RWPE2 (cell line): Measurements from ENCODE around the gene DDX51.
A peak's percentile ranks its signal among the peaks of the same experiment; 100 is the strongest.

ENCODE experiments used
- ATAC-seq: fragments of 200-7000 bp; cut with Tn5 transposase; 3 replicates; pipeline ENCODE4 v1.9.1; 2021; ENCODE audit warnings: low read depth
- DNase-seq: peaks from one replicate; pipeline ENCODE4 v3.0.0-alpha.2; 2020; ENCODE audit warnings: low spot score
- H3K27ac ChIP-seq: fragments of 450-650 bp; 2 replicates; pipeline ENCODE4 v1.5.1; 2017; ENCODE audit warnings: mild to moderate bottlenecking; ENCODE audit not compliant: poor library complexity, severe bottlenecking
- H3K27me3 ChIP-seq: fragments of 250-450 bp; sonication (Bioruptor Pico); 2 replicates; pipeline ENCODE4 v1.5.1; 2021; ENCODE audit warnings: mild to moderate bottlenecking, moderate library complexity; ENCODE audit not compliant: insufficient read depth, poor library complexity, severe bottlenecking
- H3K36me3 ChIP-seq: fragments of 250-450 bp; sonication (Bioruptor Pico); 2 replicates; pipeline ENCODE4 v1.5.1; 2020; ENCODE audit warnings: low read depth, mild to moderate bottlenecking, moderate library complexity
- H3K4me1 ChIP-seq: fragments of 250-450 bp; sonication (Bioruptor Pico); 2 replicates; pipeline ENCODE4 v1.5.1; 2021; ENCODE audit warnings: mild to moderate bottlenecking, moderate library complexity; ENCODE audit not compliant: insufficient read depth, poor library complexity, severe bottlenecking
- H3K4me3 ChIP-seq: fragments of 250-450 bp; sonication (Bioruptor Pico); 2 replicates; pipeline ENCODE4 v1.5.1; 2021; ENCODE audit warnings: mild to moderate bottlenecking, moderate library complexity; ENCODE audit not compliant: severe bottlenecking
- H3K9me3 ChIP-seq: fragments of 250-450 bp; sonication (Bioruptor Pico); 2 replicates; pipeline ENCODE4 v1.5.1; 2021; ENCODE audit warnings: mild to moderate bottlenecking, moderate library complexity; ENCODE audit not compliant: severe bottlenecking
- TF ChIP-seq, protein P1 (sequence below): fragments of 450-650 bp; IDR thresholded peaks from one replicate; pipeline ENCODE4 v1.5.1; 2017; ENCODE audit warnings: mild to moderate bottlenecking, moderate library complexity; ENCODE audit not compliant: poor library complexity, severe bottlenecking

Gene DDX51

DNA sequence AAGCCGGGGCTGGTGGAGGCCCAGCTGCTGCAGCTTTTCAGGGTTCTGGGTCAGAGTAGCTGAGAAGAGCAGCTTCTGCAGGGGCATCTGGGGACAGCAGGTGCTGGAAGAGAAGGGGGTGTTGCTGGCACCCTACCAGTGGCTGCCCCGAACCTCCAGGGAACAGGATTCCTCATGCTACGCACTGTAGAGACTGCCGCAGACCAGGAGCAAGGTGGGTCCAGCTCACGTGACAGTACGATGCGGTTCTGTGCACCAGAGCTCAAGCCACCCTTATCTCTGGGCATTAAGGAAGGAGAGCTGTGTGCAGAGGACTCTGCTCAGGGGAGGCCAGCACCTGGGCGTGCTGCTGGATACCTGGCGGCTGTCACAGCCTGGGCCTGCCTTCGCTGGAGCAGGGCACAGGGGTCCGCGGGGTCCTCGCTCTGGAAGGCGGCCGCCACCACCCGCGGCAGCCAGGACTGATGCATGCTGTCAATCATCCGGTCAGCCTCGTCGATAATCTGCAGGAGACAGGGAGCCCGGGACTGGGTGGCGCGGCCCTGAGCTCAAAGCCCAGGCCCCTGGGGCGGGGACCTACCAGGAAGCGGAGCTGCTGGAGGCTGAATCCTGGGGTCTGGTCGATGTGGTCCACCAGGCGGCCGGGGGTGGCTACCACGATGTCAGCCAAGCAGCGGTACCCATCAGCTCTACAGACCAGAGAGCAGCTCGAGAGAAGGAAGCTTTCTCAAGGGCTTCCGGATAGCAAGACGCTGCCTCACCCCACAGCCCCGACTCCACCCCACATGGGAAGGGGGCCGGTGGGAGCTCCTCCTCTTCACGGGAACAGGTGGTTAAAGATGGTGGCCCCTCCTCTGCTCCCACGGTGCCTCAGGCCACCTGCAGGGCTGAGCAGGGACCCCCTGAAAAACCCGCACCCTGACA is 2.9 kb downstream of the DDX51 start:
- Histone ChIP-seq H3K27ac (no peak overlapping the region), H3K9me3 (no peaks in the 10 kb centered on the region), H3K27me3 (no peaks in the 10 kb centered on the region), H3K36me3 (peaks cover 42% of the 10 kb centered on the region), H3K4me1 (no peaks in the 10 kb centered on the region), H3K4me3 (no peak overlapping the region)
- TF ChIP-seq, protein P1, sequence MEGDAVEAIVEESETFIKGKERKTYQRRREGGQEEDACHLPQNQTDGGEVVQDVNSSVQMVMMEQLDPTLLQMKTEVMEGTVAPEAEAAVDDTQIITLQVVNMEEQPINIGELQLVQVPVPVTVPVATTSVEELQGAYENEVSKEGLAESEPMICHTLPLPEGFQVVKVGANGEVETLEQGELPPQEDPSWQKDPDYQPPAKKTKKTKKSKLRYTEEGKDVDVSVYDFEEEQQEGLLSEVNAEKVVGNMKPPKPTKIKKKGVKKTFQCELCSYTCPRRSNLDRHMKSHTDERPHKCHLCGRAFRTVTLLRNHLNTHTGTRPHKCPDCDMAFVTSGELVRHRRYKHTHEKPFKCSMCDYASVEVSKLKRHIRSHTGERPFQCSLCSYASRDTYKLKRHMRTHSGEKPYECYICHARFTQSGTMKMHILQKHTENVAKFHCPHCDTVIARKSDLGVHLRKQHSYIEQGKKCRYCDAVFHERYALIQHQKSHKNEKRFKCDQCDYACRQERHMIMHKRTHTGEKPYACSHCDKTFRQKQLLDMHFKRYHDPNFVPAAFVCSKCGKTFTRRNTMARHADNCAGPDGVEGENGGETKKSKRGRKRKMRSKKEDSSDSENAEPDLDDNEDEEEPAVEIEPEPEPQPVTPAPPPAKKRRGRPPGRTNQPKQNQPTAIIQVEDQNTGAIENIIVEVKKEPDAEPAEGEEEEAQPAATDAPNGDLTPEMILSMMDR: no peak
- DNase-seq (peak; percentile 61), ATAC-seq (no peak)

DNA sequence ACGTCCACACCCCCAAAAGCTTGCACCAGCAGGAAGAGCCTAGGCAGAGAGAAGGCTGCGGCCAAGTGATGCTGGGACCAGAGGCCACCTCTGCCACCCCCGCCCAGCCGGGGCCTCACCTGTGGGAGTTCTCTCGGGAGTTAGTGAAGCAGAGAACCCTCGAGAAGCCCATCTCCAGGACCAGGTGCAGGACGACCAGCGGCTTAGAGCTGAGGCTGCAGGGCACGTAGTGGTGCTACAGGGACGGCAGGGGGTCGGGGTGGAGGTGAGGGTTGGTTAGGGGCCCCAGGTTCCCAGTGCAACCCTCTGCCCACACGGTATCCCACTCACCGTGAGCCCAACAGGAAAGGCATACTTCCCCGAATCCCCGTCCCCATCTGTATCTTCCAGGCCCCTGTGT is 3.6 kb downstream of the DDX51 start:
- Histone ChIP-seq H3K27ac (no peak overlapping the region), H3K4me1 (no peaks in the 10 kb centered on the region), H3K4me3 (no peak overlapping the region), H3K27me3 (no peaks in the 10 kb centered on the region), H3K36me3 (peaks cover 37% of the 10 kb centered on the region), H3K9me3 (no peaks in the 10 kb centered on the region)
- no peak for DNase-seq
- TF ChIP-seq, protein P1: no peak
- no peak for ATAC-seq

DNA sequence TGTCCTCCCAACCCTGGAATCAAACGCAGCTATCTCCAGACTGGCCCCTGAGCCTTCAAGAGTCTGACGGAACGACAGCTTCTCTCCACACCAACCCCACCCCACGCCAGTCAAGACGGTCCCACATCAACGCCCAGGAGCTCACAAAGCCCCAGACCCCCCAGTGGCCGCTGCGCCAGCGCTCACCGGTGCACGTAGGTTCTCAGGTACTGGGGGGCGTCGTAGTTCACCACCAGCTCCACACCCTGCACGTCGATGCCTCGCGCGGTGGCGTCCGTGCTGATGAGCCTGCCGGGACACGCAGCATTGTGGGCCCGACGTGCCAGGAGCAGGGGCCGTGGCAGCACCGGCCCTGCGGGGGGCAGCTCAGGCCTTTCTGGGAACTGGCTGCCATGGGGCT is 4.2 kb downstream of the DDX51 start:
- TF ChIP-seq, protein P1: no peak
- H3K4me3 ChIP-seq: no peak overlapping the region
- H3K36me3 ChIP-seq: peaks cover 37% of the 10 kb centered on the region
- no peaks in the 10 kb centered on the region for H3K27me3 ChIP-seq
- ATAC-seq: no peak
- DNase-seq: no peak
- no peaks in the 10 kb centered on the region for H3K4me1 ChIP-seq
- H3K27ac ChIP-seq: no peak overlapping the region
- no peaks in the 10 kb centered on the region for H3K9me3 ChIP-seq

DNA sequence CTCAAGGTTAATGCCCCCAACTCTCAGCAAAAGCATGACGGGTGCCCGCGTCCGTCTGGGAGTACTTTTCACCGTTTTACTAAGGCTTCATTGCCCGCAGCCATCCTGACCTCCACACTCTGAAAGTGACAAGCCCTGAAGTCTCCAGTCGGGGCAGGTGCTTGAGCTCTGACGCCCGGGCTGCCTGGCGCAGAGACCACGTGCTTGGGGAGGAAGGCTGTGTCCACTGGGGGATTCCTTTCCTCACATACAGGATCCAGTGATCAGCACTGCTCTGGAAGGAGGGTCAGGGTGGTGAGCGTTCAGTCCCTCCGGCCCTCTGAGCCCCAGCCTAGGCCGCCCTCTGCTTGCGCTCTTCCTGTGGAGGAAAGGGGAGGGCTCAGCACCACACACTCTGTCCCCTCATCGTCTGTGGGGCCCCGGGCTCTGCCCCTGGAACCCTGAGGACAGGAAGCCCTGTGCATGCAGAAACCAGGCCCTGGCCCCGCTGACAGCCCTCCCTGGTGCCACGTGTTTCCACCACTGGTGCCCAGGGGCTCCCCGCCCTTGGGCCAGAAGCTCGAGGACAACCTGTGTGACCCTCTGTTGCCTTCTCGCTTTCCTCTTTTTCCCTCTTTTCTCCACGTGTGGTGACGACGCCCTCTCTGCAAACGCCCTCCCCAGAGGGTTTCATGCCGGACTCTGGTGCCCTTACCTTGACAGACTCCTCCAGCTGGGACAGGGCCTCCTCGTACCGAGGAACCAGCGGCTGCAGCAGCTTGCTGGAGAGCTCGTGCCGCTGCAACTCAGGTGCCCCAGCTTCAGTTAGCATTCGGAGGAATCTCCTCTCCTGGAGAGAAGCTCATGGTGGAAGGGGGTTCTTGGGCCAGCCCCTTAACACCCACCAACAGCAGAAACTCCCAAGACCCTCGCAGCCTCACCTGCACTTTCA is 4.9 kb downstream of the DDX51 start:
- no peaks in the 10 kb centered on the region for H3K9me3 ChIP-seq
- ATAC-seq (no peak), DNase-seq (peak; percentile 32)
- H3K36me3 ChIP-seq: peaks cover 37% of the 10 kb centered on the region
- H3K4me1 ChIP-seq: no peaks in the 10 kb centered on the region
- no peak overlapping the region for H3K27ac ChIP-seq
- H3K27me3 ChIP-seq: no peaks in the 10 kb centered on the region
- TF ChIP-seq, protein P1: no peak
- H3K4me3 ChIP-seq: no peak overlapping the region
